Liver (tissue), 9 donors: ENCODE measurements around the gene LILRA5. TPM values are rescaled to one million over a fixed set of nuclear protein-coding genes. Genes with fewer than 3 reads are reported as not detected.

ENCODE experiments used
- DNase-seq: peaks from one replicate; pipeline ENCODE4 v3.0.0-alpha.2; 2017; ENCODE audit warnings: low spot score
- H3K27ac ChIP-seq, 2 donors: one replicate each; pipeline ENCODE4 v1.7.0; 2013; ENCODE audit warnings: inconsistent platforms in 2 of 2, low read length in 2 of 2, control low read depth in 1 of 2, low read depth in 1 of 2, mild to moderate bottlenecking in 1 of 2
- H3K27me3 ChIP-seq, 4 donors: one replicate each; pipeline versions ENCODE4 v1.6.1 to v1.7.0; 2013; ENCODE audit warnings: low read length in 3 of 4, inconsistent platforms in 1 of 4, mild to moderate bottlenecking in 1 of 4, moderate library complexity in 1 of 4; ENCODE audit not compliant: control insufficient read depth in 4 of 4, insufficient read depth in 4 of 4
- H3K36me3 ChIP-seq, 4 donors: one replicate each; pipeline versions ENCODE4 v1.6.1 to v1.7.0; 2013; ENCODE audit warnings: low read length in 3 of 4, mild to moderate bottlenecking in 3 of 4, low read depth in 1 of 4, moderate library complexity in 1 of 4; ENCODE audit not compliant: control insufficient read depth in 4 of 4, insufficient read depth in 3 of 4
- H3K4me1 ChIP-seq, 4 donors: one replicate each; pipeline versions ENCODE4 v1.6.1 to v1.7.0; 2013; ENCODE audit warnings: low read length in 3 of 4, mild to moderate bottlenecking in 3 of 4, moderate library complexity in 1 of 4; ENCODE audit not compliant: control insufficient read depth in 4 of 4, insufficient read depth in 4 of 4
- H3K4me3 ChIP-seq, 3 donors: one replicate each; pipeline versions ENCODE4 v1.6.1 to v1.7.0; 2013; ENCODE audit warnings: low read length in 3 of 3, control low read depth in 1 of 3, low read depth in 1 of 3, mild to moderate bottlenecking in 1 of 3
- H3K9ac ChIP-seq, 2 donors: one replicate each; pipeline ENCODE4 v1.7.0; 2013; ENCODE audit warnings: low read length in 2 of 2, mild to moderate bottlenecking in 2 of 2, moderate library complexity in 2 of 2, control low read depth in 1 of 2, low read depth in 1 of 2
- H3K9me3 ChIP-seq, 4 donors: one replicate each; pipeline versions ENCODE4 v1.6.1 to v1.7.0; 2013; ENCODE audit warnings: low read length in 3 of 4; ENCODE audit not compliant: control insufficient read depth in 4 of 4
- ATF3 ChIP-seq: IDR thresholded peaks from 2 replicates; pipeline ENCODE4 v1.6.1; 2016; ENCODE audit warnings: antibody characterized with exemption
- CTCF ChIP-seq: fragments of 150-350 bp; IDR thresholded peaks from 2 replicates; pipeline ENCODE4 v1.5.1; 2017; ENCODE audit warnings: improper control_type of control experiment, low read depth, low read length; ENCODE audit not compliant: missing input control
- EGR1 ChIP-seq, 2 donors: IDR thresholded peaks; 2 replicates each; pipeline ENCODE4 v1.6.1; 2016 to 2018; ENCODE audit warnings: antibody characterized with exemption in 2 of 2, low read depth in 2 of 2
- FOXA2 ChIP-seq: IDR thresholded peaks from 2 replicates; pipeline ENCODE4 v1.6.1; 2016; ENCODE audit warnings: antibody characterized with exemption
- GABPA ChIP-seq, 2 donors: IDR thresholded peaks in 1 of 2; conservative IDR thresholded peaks in 1 of 2; 2 replicates each; pipeline ENCODE4 v1.6.1; 2016; ENCODE audit warnings: antibody characterized with exemption in 2 of 2, mild to moderate bottlenecking in 1 of 2, moderate library complexity in 1 of 2
- HNF4A ChIP-seq, 2 donors: conservative IDR thresholded peaks; 2 replicates each; pipeline ENCODE4 v1.6.1; 2016; ENCODE audit warnings: antibody characterized with exemption in 2 of 2, mild to moderate bottlenecking in 2 of 2
- HNF4G ChIP-seq: IDR thresholded peaks from 2 replicates; pipeline ENCODE4 v1.6.1; 2016; ENCODE audit warnings: antibody characterized with exemption
- JUND ChIP-seq, 2 donors: IDR thresholded peaks; 2 replicates each; pipeline ENCODE4 v1.6.1; 2016; ENCODE audit warnings: antibody characterized with exemption in 2 of 2
- MAX ChIP-seq: IDR thresholded peaks from 2 replicates; pipeline ENCODE4 v1.6.1; 2016; ENCODE audit warnings: antibody characterized with exemption
- NR2F2 ChIP-seq: IDR thresholded peaks from 2 replicates; pipeline ENCODE4 v1.6.1; 2016; ENCODE audit warnings: antibody characterized with exemption
- RAD21 ChIP-seq, 2 donors: IDR thresholded peaks; 2 replicates each; pipeline ENCODE4 v1.6.1; 2016; ENCODE audit warnings: antibody characterized with exemption in 2 of 2, mild to moderate bottlenecking in 2 of 2
- REST ChIP-seq: IDR thresholded peaks from 2 replicates; pipeline ENCODE4 v1.6.1; 2016; ENCODE audit warnings: antibody characterized with exemption, mild to moderate bottlenecking
- RXRA ChIP-seq, 2 donors: IDR thresholded peaks; 2 replicates each; pipeline ENCODE4 v1.6.1; 2017 to 2018; ENCODE audit warnings: antibody characterized with exemption in 2 of 2, mild to moderate bottlenecking in 1 of 2
- TAF1 ChIP-seq: conservative IDR thresholded peaks from 2 replicates; pipeline ENCODE4 v1.6.1; 2016; ENCODE audit warnings: antibody characterized with exemption, mild to moderate bottlenecking
- YY1 ChIP-seq: IDR thresholded peaks from 2 replicates; pipeline ENCODE4 v1.6.1; 2016; ENCODE audit warnings: antibody characterized with exemption, mild to moderate bottlenecking
- ZBTB33 ChIP-seq: IDR thresholded peaks from 2 replicates; pipeline ENCODE4 v1.6.1; 2016; ENCODE audit warnings: antibody characterized with exemption
- WGBS: extraction: QIAGEN DNeasy Blood & Tissue Kit; methylation state at CpG from one replicate; pipeline ENCODE4 v1.1.7; 2013; 5-methylcytosine and 5-hydroxymethylcytosine counted together
- polyA plus RNA-seq, 2 donors: library from polyadenylated mRNA; stranded (reverse) in 1 of 2; unstranded in 1 of 2; fragments of 200-250 nt in 1 of 2; fragments of >200 nt in 1 of 2; fragmentation: Nextera tagmentation in 1 of 2; extraction: Ambion mirVana in 1 of 2; gene quantifications; one replicate each; pipeline versions ENCODE4 v1.2.1 to v1.2.3, GENCODE V29; 2013 to 2015
- total RNA-seq, 2 donors: library from RNA; depleted of rRNA; stranded (reverse); fragments of >200 nt; gene quantifications; one replicate each; pipeline ENCODE4 v1.2.3, GENCODE V29; 2014
- donor health status: healthy.
- donor health status: healthy.
- donor health status: healthy.
- donor health status: healthy.
- donor health status: healthy.

The LILRA5 gene
- total and polyA plus RNA-seq, 4 donors, result 0.58 to 8.7 (median 4.6) TPM

GRCh38 chr19:54333586-54334298 is 20.8 kb upstream of the LILRA5 start:
- no peak overlapping the region for H3K9ac ChIP-seq
- H3K36me3 ChIP-seq, result no peaks in the 10 kb centered on the region
- peaks cover 0 to 3% (median 0%) of the 10 kb centered on the region in 4 donors for H3K9me3 ChIP-seq
- TF ChIP-seq JUND (IDR thresholded peaks at IDR 0.05), result no peak
- no peak for TF ChIP-seq MAX
- TF ChIP-seq EGR1 (IDR thresholded peaks at IDR 0.05; ENCODE audit: low read depth in 2 of 2), result no peak
- no peak for TF ChIP-seq GABPA (IDR thresholded peaks at IDR 0.05 in 1 of 2, conservative IDR thresholded peaks at IDR 0.05 in 1 of 2)
- no peak for TF ChIP-seq HNF4G
- TF ChIP-seq RXRA (IDR thresholded peaks at IDR 0.05), result no peak
- TF ChIP-seq YY1, result no peak
- TF ChIP-seq REST, result no peak
- TF ChIP-seq RAD21 (IDR thresholded peaks at IDR 0.05), result no peak
- no peak for TF ChIP-seq ATF3
- no peak for TF ChIP-seq HNF4A (conservative IDR thresholded peaks at IDR 0.05)
- no peak for TF ChIP-seq CTCF
- no peak for TF ChIP-seq FOXA2
- H3K27ac ChIP-seq, result no peak overlapping the region
- DNase-seq, result no peak
- no peaks in the 10 kb centered on the region for H3K4me1 ChIP-seq
- H3K27me3 ChIP-seq, result peaks cover 0 to 4% (median 0%) of the 10 kb centered on the region in 4 donors
- no peak overlapping the region for H3K4me3 ChIP-seq
- WGBS, result 69% methylated on average over 3 of the region's 3 CpGs

- Histone ChIP-seq H3K9me3 (peaks cover 0 to 3% (median 0%) of the 10 kb centered on the region in 4 donors), H3K36me3 (no peaks in the 10 kb centered on the region), H3K4me1 (no peaks in the 10 kb centered on the region), H3K4me3 (no peak overlapping the region), H3K9ac (no peak overlapping the region), H3K27me3 (peaks cover 0 to 4% (median 0%) of the 10 kb centered on the region in 4 donors), H3K27ac (no peak overlapping the region)
- WGBS, result 67% methylated on average over 7 of the region's 7 CpGs
- DNase-seq, result no peak
- TF ChIP-seq EGR1 (IDR thresholded peaks at IDR 0.05; ENCODE audit: low read depth in 2 of 2) (no peak), HNF4A (conservative IDR thresholded peaks at IDR 0.05) (no peak), NR2F2 (no peak), HNF4G (no peak), CTCF (no peak), TAF1 (no peak), YY1 (no peak), ATF3 (no peak), ZBTB33 (no peak), RXRA (IDR thresholded peaks at IDR 0.05) (no peak), MAX (no peak)
Observed at GRCh38 chr19:54332149-54332548, 19.2 kb upstream of the LILRA5 start.
